ENCODE measurements around the gene MTMR12.

GRCh38 chr5:32265902-32266301 lies 46.8 kb downstream of the MTMR12 start:
- TF ChIP-seq TEAD4 (IDR thresholded peaks at IDR 0.05) = no peak
- no peak for TF ChIP-seq YY1 (IDR thresholded peaks at IDR 0.05; ENCODE audit: low read depth)
- no peak for TF ChIP-seq EP300 (IDR thresholded peaks at IDR 0.05; ENCODE audit: borderline replicate concordance)
- TF ChIP-seq CREB1 (IDR thresholded peaks at IDR 0.05; ENCODE audit: low read depth) = no peak
- no peak for TF ChIP-seq TAF1 (IDR thresholded peaks at IDR 0.05; ENCODE audit: low read depth)
- TF ChIP-seq RAD21 (IDR thresholded peaks at IDR 0.05; ENCODE audit: low read depth) = no peak
- no peak for TF ChIP-seq CEBPB (IDR thresholded peaks at IDR 0.05)
- no peak for TF ChIP-seq REST (IDR thresholded peaks at IDR 0.05; ENCODE audit: low read depth)

All from Ishikawa (cell line).